OCI-LY7 (cell line): ENCODE measurements around the gene FHOD3. TPM values are rescaled to one million over a fixed set of nuclear protein-coding genes. Genes with fewer than 3 reads are reported as not detected.

ENCODE experiments used
- BruUV-seq: library from RNA; stranded (reverse); fragments of 400-500 nt; replicated peaks from 2 replicates; lab custom pipeline; 2021; lab: Mats Ljungman, UMichigan
- CTCF ChIA-PET: fragments of 300-600 bp; sonication (Branson Sonifier 250); formaldehyde crosslinking; loops from one replicate; lab custom pipeline; 2022; ENCODE audit warnings: antibody characterized with exemption; ENCODE audit not compliant: unreplicated experiment; lab: Charles Lee
- POLR2A ChIA-PET: fragments of 300-600 bp; sonication (Branson Sonifier 250); formaldehyde crosslinking; loops from one replicate; lab custom pipeline; 2022; ENCODE audit warnings: antibody characterized with exemption; lab: Charles Lee
- DNase-seq: peaks from one replicate; pipeline ENCODE4 v3.0.0-alpha.2; 2015; ENCODE audit warnings: low spot score
- H2AFZ ChIP-seq: fragments of 200-600 bp; sonication (generic), shearing (Covaris generic); 2 replicates; pipeline ENCODE4 v1.6.1; 2014; ENCODE audit warnings: mild to moderate bottlenecking, antibody characterized with exemption, low read length, moderate library complexity
- H3K27ac ChIP-seq: fragments of 200-600 bp; sonication (generic); 2 replicates; pipeline ENCODE4 v1.5.1; 2014; ENCODE audit warnings: mixed run types, low read depth, mild to moderate bottlenecking, moderate library complexity, low read length, inconsistent platforms; ENCODE audit not compliant: poor library complexity, severe bottlenecking
- H3K36me3 ChIP-seq: fragments of 200-600 bp; sonication (generic); 2 replicates; pipeline ENCODE4 v1.6.1; 2014; ENCODE audit warnings: mild to moderate bottlenecking, antibody characterized with exemption, low read length, moderate library complexity, mixed read lengths; ENCODE audit not compliant: insufficient read depth
- H3K4me1 ChIP-seq: fragments of 200-600 bp; sonication (generic); 2 replicates; pipeline ENCODE4 v1.5.1; 2014; ENCODE audit warnings: mild to moderate bottlenecking, low read length; ENCODE audit not compliant: insufficient read depth, poor library complexity, severe bottlenecking
- H3K4me2 ChIP-seq: fragments of 200-600 bp; sonication (generic); 2 replicates; pipeline ENCODE4 v1.6.1; 2014; ENCODE audit warnings: mild to moderate bottlenecking, low read length
- H3K4me3 ChIP-seq: fragments of 200-600 bp; sonication (generic); 2 replicates; pipeline ENCODE4 v1.5.1; 2014; ENCODE audit warnings: mild to moderate bottlenecking, low read depth, low read length; ENCODE audit not compliant: poor library complexity, severe bottlenecking
- H3K79me2 ChIP-seq: fragments of 200-600 bp; sonication (generic); 2 replicates; pipeline ENCODE4 v1.6.1; 2016; ENCODE audit warnings: low read depth, mild to moderate bottlenecking, low read length, moderate library complexity, mixed read lengths; ENCODE audit not compliant: insufficient read depth
- H3K9me2 ChIP-seq: fragments of 200-600 bp; sonication (generic); 2 replicates; pipeline ENCODE4 v1.6.1; 2016; ENCODE audit warnings: mild to moderate bottlenecking, low read length, mixed read lengths; ENCODE audit not compliant: insufficient read depth
- H3K9me3 ChIP-seq: fragments of 200-600 bp; sonication (generic); 2 replicates; pipeline ENCODE4 v1.6.1; 2014; ENCODE audit warnings: mild to moderate bottlenecking, mixed run types, low read length, mixed read lengths
- H4K20me1 ChIP-seq: fragments of 200-600 bp; sonication (generic); 2 replicates; pipeline ENCODE4 v1.6.1; 2014; ENCODE audit warnings: mild to moderate bottlenecking, antibody characterized with exemption, low read length, moderate library complexity, mixed read lengths; ENCODE audit not compliant: insufficient read depth
- EZH2phosphoT487 ChIP-seq: fragments of 200-600 bp; sonication (generic); IDR thresholded peaks from 2 replicates; pipeline ENCODE4 v1.6.1; 2018; ENCODE audit warnings: low read depth, borderline replicate concordance, mild to moderate bottlenecking, mixed run types, antibody characterized with exemption, low read length, moderate library complexity, mixed read lengths
- intact Hi-C: fragments of 100-400 bp; cut with micrococcal nuclease; formaldehyde crosslinking; loops from one replicate; pipeline ENCODE4 v1.10.0; 2022; ENCODE audit not compliant: unreplicated experiment
- total RNA-seq, 2 experiments: library from RNA; depleted of rRNA in 1 of 2; stranded (reverse); fragments of >200 nt in 1 of 2; shearing (Covaris generic) in 1 of 2; gene quantifications; 2 replicates each; pipeline ENCODE4 v1.2.3, GENCODE V29; 2014 to 2022
- TF ChIP-seq, protein P1 (sequence below): fragments of 200-600 bp; sonication (generic); conservative IDR thresholded peaks from 2 replicates; pipeline ENCODE4 v1.5.1; 2014; ENCODE audit warnings: mild to moderate bottlenecking, antibody characterized with exemption, low read length, moderate library complexity, mixed read lengths

Gene FHOD3
- total RNA-seq, 2 experiments from 2014 or later: 0.06 to 2.4 TPM

DNA sequence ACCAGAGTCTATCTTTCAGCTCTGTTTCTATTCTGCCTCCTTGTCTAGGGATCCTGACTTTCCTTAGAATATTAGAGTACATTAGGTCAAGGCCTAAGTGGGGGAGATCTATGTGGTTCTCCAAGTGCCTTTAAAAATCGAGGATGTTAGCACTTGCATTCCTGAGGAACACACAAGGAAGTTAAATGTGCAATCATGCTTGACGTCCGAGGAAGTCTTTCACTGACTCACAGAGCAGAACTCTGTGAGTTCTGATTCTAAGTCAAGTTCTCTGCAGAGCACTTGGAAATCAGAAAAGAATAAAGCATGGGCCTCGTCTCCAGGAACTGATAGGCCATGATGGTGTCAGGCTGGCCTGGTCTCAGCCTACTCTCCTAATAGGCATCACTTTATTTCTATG, 17.2 kb downstream of the FHOD3 start:
- DNase-seq: no peak
- Histone ChIP-seq H3K4me3 (no peak overlapping the region), H3K36me3 (no peaks in the 10 kb centered on the region), H3K4me1 (no peaks in the 10 kb centered on the region), H3K9me2 (no peaks in the 10 kb centered on the region), H3K79me2 (no peaks in the 10 kb centered on the region), H3K4me2 (no peak overlapping the region), H3K9me3 (no peaks in the 10 kb centered on the region), H2AFZ (no peak overlapping the region), H4K20me1 (no peaks in the 10 kb centered on the region), H3K27ac (no peak overlapping the region)
- intact Hi-C loops: no loop called here
- TF ChIP-seq EZH2phosphoT487: no peak
- TF ChIP-seq, protein P1, sequence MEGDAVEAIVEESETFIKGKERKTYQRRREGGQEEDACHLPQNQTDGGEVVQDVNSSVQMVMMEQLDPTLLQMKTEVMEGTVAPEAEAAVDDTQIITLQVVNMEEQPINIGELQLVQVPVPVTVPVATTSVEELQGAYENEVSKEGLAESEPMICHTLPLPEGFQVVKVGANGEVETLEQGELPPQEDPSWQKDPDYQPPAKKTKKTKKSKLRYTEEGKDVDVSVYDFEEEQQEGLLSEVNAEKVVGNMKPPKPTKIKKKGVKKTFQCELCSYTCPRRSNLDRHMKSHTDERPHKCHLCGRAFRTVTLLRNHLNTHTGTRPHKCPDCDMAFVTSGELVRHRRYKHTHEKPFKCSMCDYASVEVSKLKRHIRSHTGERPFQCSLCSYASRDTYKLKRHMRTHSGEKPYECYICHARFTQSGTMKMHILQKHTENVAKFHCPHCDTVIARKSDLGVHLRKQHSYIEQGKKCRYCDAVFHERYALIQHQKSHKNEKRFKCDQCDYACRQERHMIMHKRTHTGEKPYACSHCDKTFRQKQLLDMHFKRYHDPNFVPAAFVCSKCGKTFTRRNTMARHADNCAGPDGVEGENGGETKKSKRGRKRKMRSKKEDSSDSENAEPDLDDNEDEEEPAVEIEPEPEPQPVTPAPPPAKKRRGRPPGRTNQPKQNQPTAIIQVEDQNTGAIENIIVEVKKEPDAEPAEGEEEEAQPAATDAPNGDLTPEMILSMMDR: no peak
- ChIA-PET CTCF (no interaction called here), POLR2A (no interaction called here)
- BruUV-seq: no TSS peak

DNA sequence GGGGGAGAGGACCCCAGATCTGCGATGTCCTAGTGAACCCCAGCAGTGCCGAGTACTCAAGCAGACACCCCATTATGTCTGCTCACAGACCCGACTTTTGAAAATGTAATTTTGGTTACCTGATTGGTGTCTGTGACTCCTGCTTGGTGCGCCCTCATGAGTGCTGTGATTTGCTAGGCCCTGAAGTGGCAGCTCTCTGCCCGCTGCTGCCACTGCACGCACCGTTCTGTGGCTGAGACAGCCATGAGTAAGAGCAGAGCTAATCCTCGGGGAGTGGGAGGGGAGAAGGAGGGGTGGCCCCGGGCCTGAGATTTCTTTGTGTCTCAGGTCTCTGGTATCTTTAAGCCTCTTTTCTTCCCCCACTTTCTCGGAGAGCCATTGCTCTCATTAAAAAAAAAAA, 18.2 kb downstream of the FHOD3 start:
- DNase-seq: no peak
- Histone ChIP-seq H3K4me3 (no peak overlapping the region), H3K9me3 (no peaks in the 10 kb centered on the region), H3K4me1 (no peaks in the 10 kb centered on the region), H3K79me2 (no peaks in the 10 kb centered on the region), H2AFZ (no peak overlapping the region), H4K20me1 (no peaks in the 10 kb centered on the region), H3K36me3 (no peaks in the 10 kb centered on the region), H3K4me2 (no peak overlapping the region), H3K9me2 (no peaks in the 10 kb centered on the region), H3K27ac (no peak overlapping the region)
- no TSS peak for BruUV-seq
- ChIA-PET POLR2A (no interaction called here), CTCF (no interaction called here)
- intact Hi-C loops: no loop called here
- no peak for TF ChIP-seq EZH2phosphoT487
- TF ChIP-seq, protein P1: no peak

DNA sequence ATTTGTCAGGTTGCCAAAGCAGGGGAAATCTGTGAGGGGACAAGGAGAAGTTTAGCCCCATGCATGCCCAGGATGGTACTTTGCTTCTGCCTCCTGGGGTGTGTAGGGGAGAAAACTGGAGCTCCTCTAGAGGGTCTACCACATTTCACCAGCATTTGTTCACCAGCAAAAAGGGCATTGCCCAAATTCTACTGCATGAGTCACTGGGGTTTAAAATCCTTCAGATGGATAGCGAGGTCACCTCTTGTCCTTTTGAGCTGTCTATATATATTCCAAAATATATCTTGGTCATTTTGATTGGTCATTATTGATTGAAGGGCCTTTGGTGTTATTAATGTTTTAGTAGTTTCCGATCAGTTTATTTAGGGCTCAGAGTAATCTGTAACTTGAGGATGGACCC, 18.7 kb downstream of the FHOD3 start:
- DNase-seq: no peak
- intact Hi-C loops: no loop called here
- no peaks in the 10 kb centered on the region for H3K4me1 ChIP-seq
- ChIA-PET POLR2A (no interaction called here), CTCF (no interaction called here)
- no peaks in the 10 kb centered on the region for H4K20me1 ChIP-seq
- no peak overlapping the region for H3K27ac ChIP-seq
- no peak overlapping the region for H3K4me3 ChIP-seq
- no peaks in the 10 kb centered on the region for H3K79me2 ChIP-seq
- H3K36me3 ChIP-seq: no peaks in the 10 kb centered on the region
- no peak for TF ChIP-seq EZH2phosphoT487
- TF ChIP-seq, protein P1: no peak
- H3K9me3 ChIP-seq: no peaks in the 10 kb centered on the region
- no TSS peak for BruUV-seq
- H3K4me2 ChIP-seq: no peak overlapping the region
- no peaks in the 10 kb centered on the region for H3K9me2 ChIP-seq
- H2AFZ ChIP-seq: no peak overlapping the region
